Muscle layer of duodenum (tissue), 2 donors: ENCODE results near the gene CYP26B1.
"Not testable (repeated sequence)": the region's sequence is repeated elsewhere in the genome, so short reads cannot be mapped to it uniquely, and the experiment has no call there.

Source experiments
- H3K27ac ChIP-seq: one replicate; pipeline ENCODE4 v1.7.0; 2013; ENCODE audit warnings: mild to moderate bottlenecking, low read length
- H3K27me3 ChIP-seq: one replicate; pipeline ENCODE4 v1.7.0; 2013; ENCODE audit warnings: low read depth, mild to moderate bottlenecking, control low read depth, low read length
- H3K36me3 ChIP-seq, 2 donors: one replicate each; pipeline ENCODE4 v1.7.0; 2013; ENCODE audit warnings: low read length in 2 of 2, control low read depth in 1 of 2, mild to moderate bottlenecking in 1 of 2; ENCODE audit not compliant: insufficient read depth in 2 of 2, control insufficient read depth in 1 of 2
- H3K4me1 ChIP-seq, 2 donors: one replicate each; pipeline ENCODE4 v1.7.0; 2013; ENCODE audit warnings: low read length in 2 of 2, mild to moderate bottlenecking in 2 of 2, control low read depth in 1 of 2, moderate library complexity in 1 of 2; ENCODE audit not compliant: insufficient read depth in 2 of 2, control insufficient read depth in 1 of 2
- H3K4me3 ChIP-seq, 2 donors: one replicate each; pipeline ENCODE4 v1.7.0; 2013; ENCODE audit warnings: low read length in 2 of 2, low read depth in 1 of 2, mild to moderate bottlenecking in 1 of 2
- H3K9me3 ChIP-seq, 2 donors: one replicate each; pipeline ENCODE4 v1.7.0; 2013; ENCODE audit warnings: low read length in 2 of 2, control low read depth in 1 of 2, mild to moderate bottlenecking in 1 of 2; ENCODE audit not compliant: control insufficient read depth in 1 of 2
- donor health status: healthy.

CYP26B1 gene

GRCh38 chr2:72095364-72095763 lies 52.3 kb downstream of the CYP26B1 start:
- H3K27me3 ChIP-seq, result no peaks in the 10 kb centered on the region
- H3K4me3 ChIP-seq, result no peak overlapping the region
- no peak overlapping the region for H3K27ac ChIP-seq
- no peaks in the 10 kb centered on the region for H3K36me3 ChIP-seq
- no peaks in the 10 kb centered on the region for H3K4me1 ChIP-seq
- H3K9me3 ChIP-seq, result no peaks in the 10 kb centered on the region

GRCh38 chr2:72094701-72095100 lies 53.0 kb downstream of the CYP26B1 start:
- H3K27me3 ChIP-seq, result no peaks in the 10 kb centered on the region
- H3K36me3 ChIP-seq, result no peaks in the 10 kb centered on the region
- H3K4me3 ChIP-seq, result no peak overlapping the region
- H3K4me1 ChIP-seq, result no peaks in the 10 kb centered on the region
- no peaks in the 10 kb centered on the region for H3K9me3 ChIP-seq
- no peak overlapping the region for H3K27ac ChIP-seq

DNA sequence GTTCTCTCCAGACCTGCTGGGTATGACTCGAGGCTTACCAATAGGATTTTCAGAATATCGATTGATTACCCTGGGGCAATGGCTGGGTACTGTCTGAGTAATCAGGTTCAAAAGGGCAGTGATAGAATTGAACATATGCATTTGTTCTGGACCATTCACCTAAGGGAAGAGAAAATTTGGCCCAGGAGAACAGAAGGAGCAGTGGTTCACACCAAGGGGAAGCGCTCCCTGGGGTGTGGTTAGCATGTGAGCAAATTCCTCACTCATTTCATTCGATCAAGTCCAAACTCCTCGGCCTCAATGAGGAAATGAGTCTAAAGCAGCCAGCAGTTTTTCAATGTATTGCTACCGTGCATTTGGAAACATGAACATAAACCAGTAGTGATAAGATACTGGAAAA lies 55.6 kb downstream of the CYP26B1 start:
- no peaks in the 10 kb centered on the region for H3K4me1 ChIP-seq
- no peak overlapping the region for H3K4me3 ChIP-seq
- H3K27me3 ChIP-seq, result no peaks in the 10 kb centered on the region

DNA sequence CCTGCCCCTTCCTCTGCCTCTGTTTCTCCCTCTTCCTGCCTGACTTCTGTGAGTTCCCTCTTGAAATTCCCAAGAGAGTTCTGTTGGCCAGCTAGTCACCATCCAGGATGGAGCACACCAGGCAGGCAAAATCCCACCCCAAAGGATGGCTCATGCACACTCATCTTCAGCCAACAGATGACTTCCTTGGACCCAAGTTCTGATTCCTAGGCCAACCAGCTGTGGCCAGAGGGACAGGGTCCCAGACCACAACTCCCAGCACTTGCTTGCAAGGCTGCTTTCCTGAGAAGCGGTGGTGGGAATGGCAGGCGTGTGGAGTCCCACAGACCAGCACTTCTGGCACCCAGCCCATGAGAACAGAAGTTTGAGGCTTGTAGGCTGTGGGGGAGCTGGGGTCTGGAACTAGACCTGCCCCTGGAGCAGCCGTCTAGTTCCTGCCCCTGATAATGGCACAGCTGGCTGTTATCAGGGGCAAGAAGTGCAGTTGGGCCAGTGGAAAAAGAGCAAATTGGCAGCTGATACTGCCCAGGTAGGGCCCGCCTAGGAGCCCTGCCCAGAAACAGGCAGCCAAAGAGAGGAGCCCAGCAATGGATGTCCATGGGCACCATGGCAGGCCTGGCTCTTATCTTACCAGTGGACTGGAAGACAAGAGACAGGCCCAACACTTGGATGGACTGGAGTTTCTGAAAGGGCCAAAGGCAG lies 56.7 kb downstream of the CYP26B1 start:
- Histone ChIP-seq H3K27ac (no peak overlapping the region), H3K4me1 (no peaks in the 10 kb centered on the region), H3K36me3 (no peaks in the 10 kb centered on the region), H3K4me3 (no peak overlapping the region), H3K9me3 (no peaks in the 10 kb centered on the region), H3K27me3 (no peaks in the 10 kb centered on the region)

More for the DNA sequence above, 55.6 kb downstream of the CYP26B1 start:
- Histone ChIP-seq H3K36me3 (no peaks in the 10 kb centered on the region), H3K27ac (no peak overlapping the region), H3K9me3 (no peaks in the 10 kb centered on the region)

DNA sequence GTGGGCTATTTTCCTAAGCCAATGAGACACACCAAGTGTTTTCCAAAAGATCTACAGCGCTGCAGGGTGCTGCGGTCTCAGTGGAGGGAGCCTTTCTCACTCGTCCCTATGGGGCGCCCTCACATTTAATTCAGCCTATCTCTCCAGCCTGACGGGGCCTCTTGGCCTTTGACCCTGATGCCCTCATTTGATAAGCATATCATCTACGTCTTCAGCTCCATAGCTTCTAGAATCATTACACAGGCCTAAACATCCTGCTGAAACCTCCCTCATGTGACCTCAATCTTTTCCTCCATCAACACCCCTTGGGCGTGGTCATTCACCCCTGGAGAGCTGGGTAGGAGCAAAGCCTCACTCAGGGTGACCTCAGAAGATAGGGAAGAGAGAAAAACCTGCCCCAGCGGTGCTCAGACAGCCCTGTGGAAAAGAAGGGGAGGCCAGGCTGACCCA lies 57.4 kb downstream of the CYP26B1 start:
- Histone ChIP-seq H3K27ac (no peak overlapping the region), H3K36me3 (no peaks in the 10 kb centered on the region), H3K4me3 (no peak overlapping the region), H3K9me3 (no peaks in the 10 kb centered on the region), H3K4me1 (no peaks in the 10 kb centered on the region), H3K27me3 (no peaks in the 10 kb centered on the region)

DNA sequence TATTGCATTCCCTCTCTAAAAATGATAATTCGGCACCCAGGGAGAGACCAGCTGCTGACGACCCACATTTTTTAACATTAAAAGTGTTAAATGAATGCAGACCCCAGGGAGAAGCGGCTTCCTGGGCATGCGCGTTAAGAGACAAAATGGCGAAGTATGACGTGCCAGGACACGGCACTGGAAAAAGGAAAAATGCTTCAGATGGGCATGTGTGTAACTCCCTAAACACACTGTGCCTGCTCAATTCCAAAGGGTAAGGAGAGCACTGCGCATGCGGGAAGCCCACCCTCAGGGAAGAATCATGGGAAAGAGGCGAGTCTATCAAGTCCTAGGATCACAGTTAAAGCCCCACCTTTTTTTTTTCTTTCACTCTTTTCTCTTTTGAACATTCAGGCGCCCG lies 58.1 kb downstream of the CYP26B1 start:
- Histone ChIP-seq H3K4me3 (no peak overlapping the region), H3K4me1 (no peaks in the 10 kb centered on the region), H3K36me3 (no peaks in the 10 kb centered on the region), H3K9me3 (no peaks in the 10 kb centered on the region), H3K27me3 (no peaks in the 10 kb centered on the region), H3K27ac (no peak overlapping the region)

DNA sequence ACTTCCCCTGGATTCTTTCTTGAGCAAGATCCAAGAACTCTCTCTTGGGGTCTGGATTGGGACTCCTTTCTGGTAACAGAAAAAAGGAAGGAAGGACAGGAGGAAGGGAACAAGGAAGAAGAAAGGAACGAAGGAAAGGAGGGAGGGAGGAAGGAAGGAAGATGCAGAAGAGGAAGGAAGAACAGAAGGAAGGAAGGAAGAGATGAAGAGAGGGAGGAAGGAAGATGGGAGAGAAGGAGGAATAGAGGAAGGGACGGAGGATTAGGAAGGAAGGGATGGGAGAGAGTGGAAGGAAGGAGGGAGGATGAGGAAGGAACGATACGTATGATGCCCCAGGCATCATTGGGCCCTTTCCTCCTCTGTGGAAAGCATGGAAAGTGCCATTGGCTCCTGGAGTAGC lies 58.6 kb downstream of the CYP26B1 start:
- Histone ChIP-seq H3K27ac (no peak overlapping the region), H3K9me3 (no peaks in the 10 kb centered on the region), H3K4me1 (no peaks in the 10 kb centered on the region), H3K4me3 (no peak overlapping the region), H3K27me3 (no peaks in the 10 kb centered on the region), H3K36me3 (no peaks in the 10 kb centered on the region)

- not testable (repeated sequence) for H3K4me1 ChIP-seq, H3K4me3 ChIP-seq, H3K36me3 ChIP-seq, H3K9me3 ChIP-seq, H3K27ac ChIP-seq, H3K27me3 ChIP-seq
Measured at GRCh38 chr2:72086871-72087633, 60.6 kb downstream of the CYP26B1 start.

- H3K4me1 ChIP-seq, result no peaks in the 10 kb centered on the region
- H3K27ac ChIP-seq, result no peak overlapping the region
- H3K36me3 ChIP-seq, result no peaks in the 10 kb centered on the region
- no peaks in the 10 kb centered on the region for H3K27me3 ChIP-seq
- no peak overlapping the region for H3K4me3 ChIP-seq
- H3K9me3 ChIP-seq, result no peaks in the 10 kb centered on the region
Measured at GRCh38 chr2:72085513-72085912, 62.1 kb downstream of the CYP26B1 start.

- H3K27me3 ChIP-seq, result no peaks in the 10 kb centered on the region
- H3K27ac ChIP-seq, result no peak overlapping the region
- H3K9me3 ChIP-seq, result no peaks in the 10 kb centered on the region
- H3K4me1 ChIP-seq, result no peaks in the 10 kb centered on the region
- H3K36me3 ChIP-seq, result no peaks in the 10 kb centered on the region
- H3K4me3 ChIP-seq, result no peak overlapping the region
Measured at GRCh38 chr2:72085036-72085435, 62.6 kb downstream of the CYP26B1 start.

- H3K27me3 ChIP-seq, result no peaks in the 10 kb centered on the region
- no peaks in the 10 kb centered on the region for H3K4me1 ChIP-seq
- no peaks in the 10 kb centered on the region for H3K9me3 ChIP-seq
- H3K4me3 ChIP-seq, result no peak overlapping the region
- no peak overlapping the region for H3K27ac ChIP-seq
- no peaks in the 10 kb centered on the region for H3K36me3 ChIP-seq
Measured at GRCh38 chr2:72084584-72084976, 63.1 kb downstream of the CYP26B1 start.
